HepG2 (cell line): ENCODE measurements around the gene SLCO2A1. TPM values are rescaled to one million over a fixed set of nuclear protein-coding genes. Genes with fewer than 3 reads are reported as not detected.

Experiments
- ATAC-seq: fragments of 200-7000 bp; cut with Tn5 transposase; 3 replicates; pipeline ENCODE4 v1.9.1; 2020; ENCODE audit warnings: mild to moderate bottlenecking, moderate library complexity
- BruUV-seq: library from RNA; stranded (reverse); fragments of 400-500 nt; replicated peaks from 2 replicates; lab custom pipeline; 2021; lab: Mats Ljungman, UMichigan
- CTCF ChIA-PET: fragments of 300-600 bp; formaldehyde crosslinking; extraction: SDS; loops from one replicate; lab custom pipeline; 2021; ENCODE audit warnings: low total read pairs, inconsistent platforms, low intra/inter-chr PET ratio; lab: Yijun Ruan, JAX
- POLR2A ChIA-PET: fragments of 350-600 bp; sonication (Branson Sonifier 250); formaldehyde crosslinking; loops from one replicate; lab custom pipeline; 2020; ENCODE audit warnings: antibody characterized with exemption, inconsistent platforms; lab: Yijun Ruan, JAX
- DNase-seq: peaks from one replicate; pipeline ENCODE4 v3.0.0-alpha.2; 2015; ENCODE audit warnings: low spot score
- FAIRE-seq: peaks from 3 replicates; lab custom pipeline; 2011; peaks lifted over from hg19 to GRCh38; lab: Jason Lieb, UNC
- H2AFZ ChIP-seq: one replicate; pipeline ENCODE4 v1.6.1; 2011; ENCODE audit warnings: low read length, inconsistent platforms
- H3K27ac ChIP-seq: fragments of 300-600 bp; 3 replicates; pipeline ENCODE4 v1.8.0; 2011; ENCODE audit warnings: mixed run types, mild to moderate bottlenecking, mixed read lengths, low read length, inconsistent platforms; ENCODE audit not compliant: insufficient read depth; ENCODE audit errors: extremely low read length
- H3K27me3 ChIP-seq, 2 experiments: fragments of 200-600 bp in 1 of 2; 2 replicates in 1 of 2; 3 replicates in 1 of 2; pipeline versions ENCODE4 v1.6.0 to v1.8.0; 2011; ENCODE audit warnings: low read length in 2 of 2, mild to moderate bottlenecking in 2 of 2, moderate library complexity in 2 of 2, inconsistent platforms in 1 of 2; ENCODE audit not compliant: insufficient read depth in 2 of 2, control insufficient read depth in 1 of 2
- H3K36me3 ChIP-seq, 2 experiments: fragments of 200-600 bp in 1 of 2; replicated peaks in 1 of 2; 2 replicates in 1 of 2; 3 replicates in 1 of 2; pipeline versions ENCODE4 v1.5.1 to v1.8.0; 2011; ENCODE audit warnings: low read length in 2 of 2, inconsistent platforms in 1 of 2; ENCODE audit not compliant: insufficient read depth in 2 of 2, control insufficient read depth in 1 of 2
- H3K4me1 ChIP-seq: 2 replicates; pipeline ENCODE4 v1.5.1; 2012; ENCODE audit warnings: low read length, inconsistent platforms; ENCODE audit not compliant: insufficient read depth
- H3K4me2 ChIP-seq: 2 replicates; pipeline ENCODE4 v1.6.0; 2011; ENCODE audit warnings: low read depth, low read length, inconsistent platforms
- H3K4me3 ChIP-seq, 3 experiments: fragments of 200-600 bp in 1 of 3; sonication (generic), shearing (Covaris generic) in 1 of 3; replicated peaks in 1 of 3; 2 replicates each; pipeline ENCODE4 v1.5.1; 2011 to 2016; ENCODE audit warnings: low read length in 3 of 3, inconsistent platforms in 2 of 3, low read depth in 2 of 3, mild to moderate bottlenecking in 2 of 3, control low read depth in 1 of 3, mixed read lengths in 1 of 3; ENCODE audit not compliant: insufficient read depth in 1 of 3
- H3K79me2 ChIP-seq: one replicate; pipeline ENCODE4 v1.6.1; 2011; ENCODE audit warnings: low read length, inconsistent platforms; ENCODE audit not compliant: insufficient read depth
- H3K9ac ChIP-seq: 2 replicates; pipeline ENCODE4 v1.6.0; 2011; ENCODE audit warnings: mild to moderate bottlenecking, low read depth, low read length, inconsistent platforms; ENCODE audit not compliant: insufficient read depth
- H3K9me3 ChIP-seq: 2 replicates; pipeline ENCODE4 v1.5.1; 2012; ENCODE audit warnings: mild to moderate bottlenecking, low read length
- H4K20me1 ChIP-seq: 2 replicates; pipeline ENCODE4 v1.6.0; 2011; ENCODE audit warnings: inconsistent platforms, mild to moderate bottlenecking, low read length, moderate library complexity; ENCODE audit not compliant: insufficient read depth
- CCDC6 ChIP-seq: sonication (generic); formaldehyde crosslinking; IDR thresholded peaks from 2 replicates; pipeline ENCODE4 v1.8.1; 2022; ENCODE audit warnings: mild to moderate bottlenecking, missing genetic modification reagents, moderate library complexity
- FIP1L1 ChIP-seq: fragments of 200-400 bp; formaldehyde crosslinking; IDR thresholded peaks from 2 replicates; pipeline ENCODE4 v1.6.1; 2018; ENCODE audit warnings: low read depth, mild to moderate bottlenecking, low read length, moderate library complexity, borderline replicate concordance; ENCODE audit not compliant: insufficient read depth
- KDM3A ChIP-seq: IDR thresholded peaks from 2 replicates; pipeline ENCODE4 v1.6.1; 2018; ENCODE audit warnings: low read depth, missing compliant biosample characterization
- KLF12 ChIP-seq: sonication (generic); formaldehyde crosslinking; IDR thresholded peaks from 2 replicates; pipeline ENCODE4 v1.4.0; 2020; ENCODE audit warnings: missing genetic modification reagents, borderline replicate concordance
- PAWR ChIP-seq: sonication (generic); formaldehyde crosslinking; IDR thresholded peaks from 2 replicates; pipeline ENCODE4 v1.4.0; 2020; ENCODE audit warnings: missing genetic modification reagents, mild to moderate bottlenecking, borderline replicate concordance
- TBP ChIP-seq: sonication (generic); formaldehyde crosslinking; IDR thresholded peaks from 2 replicates; pipeline ENCODE4 v1.5.0; 2020; ENCODE audit warnings: missing genetic modification reagents
- TCF7 ChIP-seq: sonication (generic); IDR thresholded peaks from 2 replicates; pipeline ENCODE4 v1.6.1; 2016; ENCODE audit warnings: antibody characterized with exemption, low read depth
- ZNF44 ChIP-seq: sonication (generic); formaldehyde crosslinking; IDR thresholded peaks from 2 replicates; pipeline ENCODE4 v1.5.1; 2020; ENCODE audit warnings: mild to moderate bottlenecking, missing genetic modification reagents
- ZNF569 ChIP-seq: sonication (generic); formaldehyde crosslinking; IDR thresholded peaks from 2 replicates; pipeline ENCODE4 v1.5.0; 2020; ENCODE audit warnings: mild to moderate bottlenecking, missing genetic modification reagents, moderate library complexity, borderline replicate concordance
- ZNF7 ChIP-seq: IDR thresholded peaks from 2 replicates; pipeline ENCODE4 v1.6.1; 2016; ENCODE audit warnings: missing biosample characterization, missing genetic modification reagents
- ZSCAN30 ChIP-seq: sonication (generic); formaldehyde crosslinking; IDR thresholded peaks from 2 replicates; pipeline ENCODE4 v1.5.0; 2020; ENCODE audit warnings: mild to moderate bottlenecking, missing genetic modification reagents
- WGBS: methylation state at CpG from one replicate; pipeline ENCODE4 v1.1.6; 2017; ENCODE audit warnings: low lambda C conversion rate; 5-methylcytosine and 5-hydroxymethylcytosine counted together
- in situ Hi-C: cut with HindIII; loops from 2 replicates; pipeline ENCODE4 v1.10.0; 2017; ENCODE audit warnings: low pct_unique_long_range_greater_than_20kb; ENCODE audit not compliant: extremely low pct_ligation_motif_present
- intact Hi-C: fragments of 100-400 bp; cut with micrococcal nuclease; formaldehyde crosslinking; loops from one replicate; pipeline ENCODE4 v1.10.0; 2022; ENCODE audit not compliant: unreplicated experiment
- polyA plus RNA-seq, 8 experiments: library from polyadenylated mRNA; depleted of rRNA in 3 of 8; stranded (reverse) in 7 of 8; unstranded in 1 of 8; fragments of >200 nt; fragmentation: Illumina TruSeq in 4 of 8; extraction: Trizol in 4 of 8; gene quantifications; 2 replicates each; pipeline versions ENCODE4 v1.2.1 to v1.2.3, GENCODE V29; 2011 to 2016; ENCODE audit warnings: low read depth in 4 of 8, missing spikeins in 1 of 8, mixed read lengths in 1 of 8; ENCODE audit not compliant: insufficient read depth in 1 of 8
- total RNA-seq, 5 experiments: library from RNA; depleted of rRNA; stranded (reverse); fragments of >200 nt; fragmentation: Illumina TruSeq; extraction: Trizol; gene quantifications; 2 replicates each; pipeline ENCODE4 v1.2.3, GENCODE V29; 2016; ENCODE audit warnings: low read depth in 1 of 5
- TF ChIP-seq, protein P1 (sequence below): sonication (generic); formaldehyde crosslinking; IDR thresholded peaks from 2 replicates; pipeline ENCODE4 v1.5.0; 2020; ENCODE audit warnings: mild to moderate bottlenecking, missing genetic modification reagents, borderline replicate concordance
- TF ChIP-seq, protein P2 (sequence below): sonication (generic); formaldehyde crosslinking; IDR thresholded peaks from 2 replicates; pipeline ENCODE4 v1.4.0; 2020; ENCODE audit warnings: missing genetic modification reagents, mild to moderate bottlenecking, borderline replicate concordance

SLCO2A1 gene
- total and polyA plus RNA-seq, 2 of the 13 experiments (the other 11 are each of a cell fraction or from before 2014, with no cell fraction given): 0.04 TPM; not detected in 1

DNA sequence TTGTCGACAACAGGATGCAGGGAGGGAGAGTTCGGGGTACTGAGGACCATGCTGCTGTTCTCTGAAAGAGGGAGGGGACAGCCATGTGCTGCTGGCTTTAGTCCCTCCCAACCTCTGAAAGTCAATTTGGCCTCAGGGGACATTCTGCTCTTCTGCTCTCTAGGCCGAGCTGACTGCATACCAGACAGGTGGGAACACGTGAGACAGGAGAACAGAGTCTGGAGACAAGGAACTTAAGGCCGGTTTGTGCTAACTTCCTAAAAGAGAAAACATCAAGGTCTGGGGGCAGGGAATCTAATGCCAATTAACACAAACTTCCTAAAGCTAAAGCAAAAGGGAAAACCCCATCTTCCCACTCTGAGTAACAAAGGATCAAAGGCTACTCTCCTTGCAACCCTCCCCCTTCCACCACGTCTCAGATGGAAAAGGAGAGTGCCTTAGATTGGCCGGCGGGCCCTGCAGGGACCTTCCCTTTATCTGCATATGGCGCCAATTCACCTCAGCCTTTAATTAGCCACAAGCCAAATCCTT is 41.0 kb downstream of the SLCO2A1 start:
- BruUV-seq: no TSS peak
- Histone ChIP-seq H3K4me1 (no peaks in the 10 kb centered on the region), H3K9me3 (no peaks in the 10 kb centered on the region), H3K27ac (no peak overlapping the region), H3K4me2 (no peak overlapping the region), H3K4me3 (no peak overlapping the region), H3K9ac (no peak overlapping the region), H3K27me3 (peaks cover 0 to 24% of the 10 kb centered on the region in 2 experiments; a peak in 2 of 5 replicates), H2AFZ (no peak overlapping the region), H3K79me2 (no peaks in the 10 kb centered on the region), H4K20me1 (no peaks in the 10 kb centered on the region), H3K36me3 (no peaks in the 10 kb centered on the region)
- WGBS: 35% methylated on average over 9 of the region's 9 CpGs
- intact Hi-C loops (no loop called here), in situ Hi-C loops (no loop called here)
- ChIA-PET POLR2A (no interaction called here), CTCF (no interaction called here)
- no peak for FAIRE-seq
- DNase-seq: no peak
- no peak for ATAC-seq
- TF ChIP-seq KDM3A (no peak), FIP1L1 (no peak), KLF12 (CRISPR knock-in tag) (no peak), TCF7 (no peak), ZNF44 (no peak), ZNF7 (CRISPR knock-in tag) (no peak), ZNF569 (CRISPR knock-in tag) (no peak), ZSCAN30 (CRISPR knock-in tag) (no peak), CCDC6 (CRISPR knock-in tag) (no peak), TBP (CRISPR knock-in tag) (no peak), PAWR (CRISPR knock-in tag) (no peak)
- TF ChIP-seq, protein P1, sequence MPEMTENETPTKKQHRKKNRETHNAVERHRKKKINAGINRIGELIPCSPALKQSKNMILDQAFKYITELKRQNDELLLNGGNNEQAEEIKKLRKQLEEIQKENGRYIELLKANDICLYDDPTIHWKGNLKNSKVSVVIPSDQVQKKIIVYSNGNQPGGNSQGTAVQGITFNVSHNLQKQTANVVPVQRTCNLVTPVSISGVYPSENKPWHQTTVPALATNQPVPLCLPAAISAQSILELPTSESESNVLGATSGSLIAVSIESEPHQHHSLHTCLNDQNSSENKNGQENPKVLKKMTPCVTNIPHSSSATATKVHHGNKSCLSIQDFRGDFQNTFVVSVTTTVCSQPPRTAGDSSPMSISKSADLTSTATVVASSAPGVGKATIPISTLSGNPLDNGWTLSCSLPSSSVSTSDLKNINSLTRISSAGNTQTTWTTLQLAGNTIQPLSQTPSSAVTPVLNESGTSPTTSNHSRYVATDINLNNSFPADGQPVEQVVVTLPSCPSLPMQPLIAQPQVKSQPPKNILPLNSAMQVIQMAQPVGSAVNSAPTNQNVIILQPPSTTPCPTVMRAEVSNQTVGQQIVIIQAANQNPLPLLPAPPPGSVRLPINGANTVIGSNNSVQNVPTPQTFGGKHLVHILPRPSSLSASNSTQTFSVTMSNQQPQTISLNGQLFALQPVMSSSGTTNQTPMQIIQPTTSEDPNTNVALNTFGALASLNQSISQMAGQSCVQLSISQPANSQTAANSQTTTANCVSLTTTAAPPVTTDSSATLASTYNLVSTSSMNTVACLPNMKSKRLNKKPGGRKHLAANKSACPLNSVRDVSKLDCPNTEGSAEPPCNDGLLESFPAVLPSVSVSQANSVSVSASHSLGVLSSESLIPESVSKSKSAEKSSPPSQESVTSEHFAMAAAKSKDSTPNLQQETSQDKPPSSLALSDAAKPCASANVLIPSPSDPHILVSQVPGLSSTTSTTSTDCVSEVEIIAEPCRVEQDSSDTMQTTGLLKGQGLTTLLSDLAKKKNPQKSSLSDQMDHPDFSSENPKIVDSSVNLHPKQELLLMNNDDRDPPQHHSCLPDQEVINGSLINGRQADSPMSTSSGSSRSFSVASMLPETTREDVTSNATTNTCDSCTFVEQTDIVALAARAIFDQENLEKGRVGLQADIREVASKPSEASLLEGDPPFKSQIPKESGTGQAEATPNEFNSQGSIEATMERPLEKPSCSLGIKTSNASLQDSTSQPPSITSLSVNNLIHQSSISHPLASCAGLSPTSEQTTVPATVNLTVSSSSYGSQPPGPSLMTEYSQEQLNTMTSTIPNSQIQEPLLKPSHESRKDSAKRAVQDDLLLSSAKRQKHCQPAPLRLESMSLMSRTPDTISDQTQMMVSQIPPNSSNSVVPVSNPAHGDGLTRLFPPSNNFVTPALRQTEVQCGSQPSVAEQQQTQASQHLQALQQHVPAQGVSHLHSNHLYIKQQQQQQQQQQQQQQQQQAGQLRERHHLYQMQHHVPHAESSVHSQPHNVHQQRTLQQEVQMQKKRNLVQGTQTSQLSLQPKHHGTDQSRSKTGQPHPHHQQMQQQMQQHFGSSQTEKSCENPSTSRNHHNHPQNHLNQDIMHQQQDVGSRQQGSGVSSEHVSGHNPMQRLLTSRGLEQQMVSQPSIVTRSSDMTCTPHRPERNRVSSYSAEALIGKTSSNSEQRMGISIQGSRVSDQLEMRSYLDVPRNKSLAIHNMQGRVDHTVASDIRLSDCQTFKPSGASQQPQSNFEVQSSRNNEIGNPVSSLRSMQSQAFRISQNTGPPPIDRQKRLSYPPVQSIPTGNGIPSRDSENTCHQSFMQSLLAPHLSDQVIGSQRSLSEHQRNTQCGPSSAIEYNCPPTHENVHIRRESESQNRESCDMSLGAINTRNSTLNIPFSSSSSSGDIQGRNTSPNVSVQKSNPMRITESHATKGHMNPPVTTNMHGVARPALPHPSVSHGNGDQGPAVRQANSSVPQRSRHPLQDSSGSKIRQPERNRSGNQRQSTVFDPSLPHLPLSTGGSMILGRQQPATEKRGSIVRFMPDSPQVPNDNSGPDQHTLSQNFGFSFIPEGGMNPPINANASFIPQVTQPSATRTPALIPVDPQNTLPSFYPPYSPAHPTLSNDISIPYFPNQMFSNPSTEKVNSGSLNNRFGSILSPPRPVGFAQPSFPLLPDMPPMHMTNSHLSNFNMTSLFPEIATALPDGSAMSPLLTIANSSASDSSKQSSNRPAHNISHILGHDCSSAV (CRISPR knock-in tag): no peak
- TF ChIP-seq, protein P2, sequence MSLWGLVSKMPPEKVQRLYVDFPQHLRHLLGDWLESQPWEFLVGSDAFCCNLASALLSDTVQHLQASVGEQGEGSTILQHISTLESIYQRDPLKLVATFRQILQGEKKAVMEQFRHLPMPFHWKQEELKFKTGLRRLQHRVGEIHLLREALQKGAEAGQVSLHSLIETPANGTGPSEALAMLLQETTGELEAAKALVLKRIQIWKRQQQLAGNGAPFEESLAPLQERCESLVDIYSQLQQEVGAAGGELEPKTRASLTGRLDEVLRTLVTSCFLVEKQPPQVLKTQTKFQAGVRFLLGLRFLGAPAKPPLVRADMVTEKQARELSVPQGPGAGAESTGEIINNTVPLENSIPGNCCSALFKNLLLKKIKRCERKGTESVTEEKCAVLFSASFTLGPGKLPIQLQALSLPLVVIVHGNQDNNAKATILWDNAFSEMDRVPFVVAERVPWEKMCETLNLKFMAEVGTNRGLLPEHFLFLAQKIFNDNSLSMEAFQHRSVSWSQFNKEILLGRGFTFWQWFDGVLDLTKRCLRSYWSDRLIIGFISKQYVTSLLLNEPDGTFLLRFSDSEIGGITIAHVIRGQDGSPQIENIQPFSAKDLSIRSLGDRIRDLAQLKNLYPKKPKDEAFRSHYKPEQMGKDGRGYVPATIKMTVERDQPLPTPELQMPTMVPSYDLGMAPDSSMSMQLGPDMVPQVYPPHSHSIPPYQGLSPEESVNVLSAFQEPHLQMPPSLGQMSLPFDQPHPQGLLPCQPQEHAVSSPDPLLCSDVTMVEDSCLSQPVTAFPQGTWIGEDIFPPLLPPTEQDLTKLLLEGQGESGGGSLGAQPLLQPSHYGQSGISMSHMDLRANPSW (CRISPR knock-in tag): no peak
